H9 (cell line): ENCODE data around the gene HES1. TPM values are rescaled to one million over a fixed set of nuclear protein-coding genes. Genes with fewer than 3 reads are reported as not detected.

Experiments used
- DNase-seq: peaks from one replicate; pipeline ENCODE4 v3.0.0-alpha.2; 2017
- H2AFZ ChIP-seq: one replicate; pipeline ENCODE4 v1.6.1; 2013; ENCODE audit warnings: mild to moderate bottlenecking, low read length, control low read depth, moderate library complexity
- H2AK5ac ChIP-seq: 2 replicates; pipeline ENCODE4 v1.6.1; 2013; ENCODE audit warnings: low read length, control low read depth, mixed read lengths; ENCODE audit not compliant: insufficient read length
- H2BK120ac ChIP-seq: one replicate; pipeline ENCODE4 v1.6.1; 2013; ENCODE audit warnings: low read depth, mild to moderate bottlenecking, low read length, control low read depth, inconsistent platforms; ENCODE audit not compliant: poor library complexity, severe bottlenecking
- H2BK12ac ChIP-seq: 2 replicates; pipeline ENCODE4 v1.6.1; 2013; ENCODE audit warnings: low read length, control low read depth, mixed read lengths, low read depth; ENCODE audit not compliant: insufficient read length
- H2BK15ac ChIP-seq: 2 replicates; pipeline ENCODE4 v1.6.1; 2013; ENCODE audit warnings: low read depth, low read length, control low read depth
- H2BK20ac ChIP-seq: one replicate; pipeline ENCODE4 v1.6.1; 2013; ENCODE audit warnings: low read depth, mild to moderate bottlenecking, low read length, control low read depth, inconsistent platforms; ENCODE audit not compliant: poor library complexity, severe bottlenecking
- H2BK5ac ChIP-seq: 2 replicates; pipeline ENCODE4 v1.6.1; 2013; ENCODE audit warnings: low read length, control low read depth, mixed read lengths; ENCODE audit not compliant: insufficient read length
- H3K14ac ChIP-seq: 2 replicates; pipeline ENCODE4 v1.6.1; 2013; ENCODE audit warnings: low read length, control low read depth; ENCODE audit not compliant: insufficient read depth
- H3K18ac ChIP-seq: 2 replicates; pipeline ENCODE4 v1.6.1; 2013; ENCODE audit warnings: low read depth, mild to moderate bottlenecking, mixed read lengths, low read length, control low read depth; ENCODE audit not compliant: insufficient read length
- H3K23ac ChIP-seq: 2 replicates; pipeline ENCODE4 v1.6.1; 2013; ENCODE audit warnings: low read length, control low read depth, mixed read lengths, low read depth; ENCODE audit not compliant: insufficient read length
- H3K23me2 ChIP-seq: 2 replicates; pipeline ENCODE4 v1.6.1; 2013; ENCODE audit warnings: low read depth, mild to moderate bottlenecking, mixed read lengths, low read length, control low read depth; ENCODE audit not compliant: insufficient read length, poor library complexity, severe bottlenecking
- H3K27ac ChIP-seq: 2 replicates; pipeline ENCODE4 v1.5.1; 2013; ENCODE audit warnings: low read length, control low read depth, mixed read lengths, low read depth; ENCODE audit not compliant: insufficient read length
- H3K27me3 ChIP-seq: 2 replicates; pipeline ENCODE4 v1.6.1; 2013; ENCODE audit warnings: low read length, control low read depth, inconsistent platforms; ENCODE audit not compliant: insufficient read depth
- H3K4ac ChIP-seq: 2 replicates; pipeline ENCODE4 v1.6.1; 2013; ENCODE audit warnings: low read depth, mild to moderate bottlenecking, control low read depth, inconsistent platforms, low read length, moderate library complexity
- H3K4me1 ChIP-seq: 2 replicates; pipeline ENCODE4 v1.6.1; 2013; ENCODE audit warnings: low read length, control low read depth, inconsistent platforms; ENCODE audit not compliant: insufficient read depth
- H3K4me2 ChIP-seq: 2 replicates; pipeline ENCODE4 v1.6.1; 2013; ENCODE audit warnings: low read length, control low read depth, mixed read lengths; ENCODE audit not compliant: insufficient read length, insufficient read depth
- H3K56ac ChIP-seq: 2 replicates; pipeline ENCODE4 v1.6.1; 2013; ENCODE audit warnings: low read depth, mild to moderate bottlenecking, mixed read lengths, low read length, control low read depth; ENCODE audit not compliant: insufficient read length
- H3K79me1 ChIP-seq: 2 replicates; pipeline ENCODE4 v1.6.1; 2013; ENCODE audit warnings: low read depth, mild to moderate bottlenecking, moderate library complexity, low read length, control low read depth, inconsistent platforms; ENCODE audit not compliant: insufficient read depth, poor library complexity, severe bottlenecking
- H3K79me2 ChIP-seq: 2 replicates; pipeline ENCODE4 v1.6.1; 2013; ENCODE audit warnings: low read length, control low read depth, inconsistent platforms; ENCODE audit not compliant: insufficient read depth
- H3K9ac ChIP-seq: 2 replicates; pipeline ENCODE4 v1.6.1; 2013; ENCODE audit warnings: low read length, control low read depth, mixed read lengths; ENCODE audit not compliant: insufficient read length; ENCODE audit errors: extremely low read depth
- H3K9me3 ChIP-seq: one replicate; pipeline ENCODE4 v1.6.1; 2013; ENCODE audit warnings: low read depth, low read length, inconsistent platforms; ENCODE audit not compliant: control insufficient read depth
- H3T11ph ChIP-seq: one replicate; pipeline ENCODE4 v1.6.1; 2013; ENCODE audit warnings: mild to moderate bottlenecking, low read length, control low read depth, inconsistent platforms
- H4K20me1 ChIP-seq: one replicate; pipeline ENCODE4 v1.6.1; 2013; ENCODE audit not compliant: control insufficient read depth, insufficient read length, insufficient read depth
- H4K5ac ChIP-seq: 2 replicates; pipeline ENCODE4 v1.6.1; 2013; ENCODE audit warnings: low read depth, mild to moderate bottlenecking, mixed read lengths, low read length, control low read depth; ENCODE audit not compliant: insufficient read length
- H4K8ac ChIP-seq: replicated peaks from 2 replicates; pipeline ENCODE4 v1.6.1; 2013; ENCODE audit warnings: low read length, control low read depth, mixed read lengths, low read depth; ENCODE audit not compliant: insufficient read length
- H4K91ac ChIP-seq: 2 replicates; pipeline ENCODE4 v1.6.1; 2013; ENCODE audit warnings: low read depth, mild to moderate bottlenecking, moderate library complexity, mixed read lengths, low read length, control low read depth; ENCODE audit not compliant: insufficient read length
- H3K27ac Mint-ChIP-seq, 3 experiments: 2 replicates in 2 of 3; 3 replicates in 1 of 3; pipeline ENCODE4 v1.8.0; 2020 to 2021; ENCODE audit warnings: mixed read lengths in 3 of 3, mild to moderate bottlenecking in 1 of 3, moderate library complexity in 1 of 3
- H3K27me3 Mint-ChIP-seq: 2 replicates; pipeline ENCODE4 v1.8.0; 2021; ENCODE audit warnings: low read depth, mild to moderate bottlenecking, moderate library complexity, mixed read lengths
- H3K36me3 Mint-ChIP-seq, 3 experiments: 2 replicates in 2 of 3; 3 replicates in 1 of 3; pipeline ENCODE4 v1.8.0; 2020 to 2021; ENCODE audit warnings: low read depth in 3 of 3, mixed read lengths in 3 of 3; ENCODE audit not compliant: insufficient read depth in 1 of 3
- H3K4me1 Mint-ChIP-seq, 2 experiments: 2 replicates each; pipeline ENCODE4 v1.8.0; 2020; ENCODE audit warnings: mixed read lengths in 2 of 2
- H3K4me3 Mint-ChIP-seq, 2 experiments: 2 replicates in 1 of 2; 3 replicates in 1 of 2; pipeline ENCODE4 v1.8.0; 2020 to 2021; ENCODE audit warnings: mild to moderate bottlenecking in 2 of 2, mixed read lengths in 2 of 2, moderate library complexity in 1 of 2
- H3K9me3 Mint-ChIP-seq, 2 experiments: 2 replicates in 1 of 2; 3 replicates in 1 of 2; pipeline ENCODE4 v1.8.0; 2020; ENCODE audit warnings: mild to moderate bottlenecking in 2 of 2, mixed read lengths in 2 of 2, moderate library complexity in 1 of 2
- WGBS: extraction: QIAGEN DNeasy Blood & Tissue Kit; methylation state at CpG from one replicate; pipeline ENCODE4 v1.1.7; 2013; ENCODE audit warnings: missing lambda C conversion rate, low lambda C conversion rate, mixed read lengths; ENCODE audit not compliant: insufficient read length; ENCODE audit errors: extremely low coverage; 5-methylcytosine and 5-hydroxymethylcytosine counted together
- total RNA-seq: library from RNA; stranded (reverse); gene quantifications from 2 replicates; pipeline ENCODE4 v1.2.1, GENCODE V29; 2021
- TF ChIP-seq, protein P1 (sequence below): fragments of 200-600 bp; sonication (generic); conservative IDR thresholded peaks from 3 replicates; pipeline ENCODE4 v1.8.0; 2021; ENCODE audit warnings: antibody characterized with exemption, mild to moderate bottlenecking

HES1 gene
- total RNA-seq, 1 experiment from 2014 or later: 23.2 TPM

DNA sequence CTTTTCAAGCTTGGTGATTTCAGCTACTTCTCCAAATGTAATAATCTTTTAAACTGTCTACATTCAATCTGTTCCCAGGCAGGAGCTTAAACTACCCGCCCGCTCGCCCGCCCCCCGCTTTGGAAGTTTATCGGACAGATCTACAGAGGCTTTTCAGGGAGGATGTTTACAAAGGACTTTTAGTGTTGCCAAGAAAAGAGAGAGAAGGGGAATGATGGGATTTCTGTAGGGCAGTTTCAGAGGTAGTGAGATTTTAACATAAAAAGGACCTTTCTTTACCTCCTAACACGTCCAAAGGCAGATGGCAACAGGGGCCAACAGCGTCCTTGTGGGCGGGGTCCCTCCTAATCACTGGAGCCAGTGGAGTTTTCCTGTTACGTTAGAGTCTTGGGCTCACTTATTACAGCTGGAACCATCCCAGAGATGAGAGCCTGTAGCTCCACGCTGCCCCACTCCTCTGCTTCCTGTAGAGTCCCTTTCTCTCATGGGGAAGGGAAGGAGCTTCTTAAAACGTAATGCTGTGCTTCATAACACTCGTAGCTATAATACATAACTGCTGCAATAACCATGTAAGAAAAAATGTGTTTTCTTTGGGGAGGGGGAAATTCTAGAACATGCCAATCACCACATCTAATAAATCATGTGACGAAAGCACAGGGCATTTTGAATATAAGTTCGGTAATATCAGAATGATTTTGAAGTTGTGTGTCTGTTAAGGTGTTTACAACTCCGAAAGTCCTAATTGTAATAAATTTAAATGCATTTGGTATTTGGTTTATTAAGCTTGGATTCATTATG is 30.9 kb downstream of the HES1 start:
- H3T11ph ChIP-seq: no peak overlapping the region
- Mint-ChIP-seq H3K4me1 (peaks cover 46 to 63% of the 10 kb centered on the region in 2 experiments), H3K27me3 (peaks cover 3% of the 10 kb centered on the region), H3K27ac (peak overlapping the region in 1 of 3 experiments; percentile 30; a peak in 2 of 7 replicates), H3K4me3 (no peak overlapping the region), H3K36me3 (no peaks in the 10 kb centered on the region), H3K9me3 (peaks cover 0 to 2% of the 10 kb centered on the region in 2 experiments; a peak in 1 of 5 replicates)
- no peak overlapping the region for H2BK120ac ChIP-seq
- no peak overlapping the region for H2BK20ac ChIP-seq
- H4K8ac ChIP-seq: no peak overlapping the region
- H2BK15ac ChIP-seq: no peak overlapping the region
- no peak overlapping the region for H3K14ac ChIP-seq
- no peak overlapping the region for H3K18ac ChIP-seq
- no peak overlapping the region for H4K91ac ChIP-seq
- no peak overlapping the region for H3K23ac ChIP-seq
- H3K9ac ChIP-seq: no peak overlapping the region
- H2AK5ac ChIP-seq: no peak overlapping the region
- no peak overlapping the region for H3K4ac ChIP-seq
- H3K79me2 ChIP-seq: no peaks in the 10 kb centered on the region
- no peak overlapping the region for H4K5ac ChIP-seq
- no CpG with 5 or more reads among the region's 16 CpGs for WGBS
- no peak overlapping the region for H3K56ac ChIP-seq
- no peak overlapping the region for H3K4me2 ChIP-seq
- H4K20me1 ChIP-seq: no peaks in the 10 kb centered on the region
- no peaks in the 10 kb centered on the region; the same call in 1 of the 2 replicates for H3K4me1 ChIP-seq
- DNase-seq: no peak
- H3K79me1 ChIP-seq: no peaks in the 10 kb centered on the region
- H3K9me3 ChIP-seq: no peaks in the 10 kb centered on the region
- peak overlapping the region; percentile 40 for H2AFZ ChIP-seq
- H2BK5ac ChIP-seq: no peak overlapping the region
- no peaks in the 10 kb centered on the region for H3K27me3 ChIP-seq
- H3K23me2 ChIP-seq: no peaks in the 10 kb centered on the region
- H3K27ac ChIP-seq: no peak overlapping the region
- TF ChIP-seq, protein P1, sequence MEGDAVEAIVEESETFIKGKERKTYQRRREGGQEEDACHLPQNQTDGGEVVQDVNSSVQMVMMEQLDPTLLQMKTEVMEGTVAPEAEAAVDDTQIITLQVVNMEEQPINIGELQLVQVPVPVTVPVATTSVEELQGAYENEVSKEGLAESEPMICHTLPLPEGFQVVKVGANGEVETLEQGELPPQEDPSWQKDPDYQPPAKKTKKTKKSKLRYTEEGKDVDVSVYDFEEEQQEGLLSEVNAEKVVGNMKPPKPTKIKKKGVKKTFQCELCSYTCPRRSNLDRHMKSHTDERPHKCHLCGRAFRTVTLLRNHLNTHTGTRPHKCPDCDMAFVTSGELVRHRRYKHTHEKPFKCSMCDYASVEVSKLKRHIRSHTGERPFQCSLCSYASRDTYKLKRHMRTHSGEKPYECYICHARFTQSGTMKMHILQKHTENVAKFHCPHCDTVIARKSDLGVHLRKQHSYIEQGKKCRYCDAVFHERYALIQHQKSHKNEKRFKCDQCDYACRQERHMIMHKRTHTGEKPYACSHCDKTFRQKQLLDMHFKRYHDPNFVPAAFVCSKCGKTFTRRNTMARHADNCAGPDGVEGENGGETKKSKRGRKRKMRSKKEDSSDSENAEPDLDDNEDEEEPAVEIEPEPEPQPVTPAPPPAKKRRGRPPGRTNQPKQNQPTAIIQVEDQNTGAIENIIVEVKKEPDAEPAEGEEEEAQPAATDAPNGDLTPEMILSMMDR: no peak
- H2BK12ac ChIP-seq: no peak overlapping the region
